ENCODE measurements around the gene TRIO. TPM values are rescaled to one million over a fixed set of nuclear protein-coding genes. Genes with fewer than 3 reads are reported as not detected.

Gene TRIO
- total RNA-seq, 2 experiments from 2014 or later = 6.0 to 6.6 TPM

- no peak overlapping the region for H3K4me3 Mint-ChIP-seq
- CTCF ChIA-PET = no interaction called here
Observed at GRCh38 chr5:14469551-14470377, 326.6 kb downstream of the TRIO start.

GRCh38 chr5:14471507-14471906 lies 328.4 kb downstream of the TRIO start:
- no peaks in the 10 kb centered on the region for H3K4me1 Mint-ChIP-seq (ENCODE audit: low read depth)
- no peaks in the 10 kb centered on the region for H3K27me3 Mint-ChIP-seq
- no peaks in the 10 kb centered on the region for H3K36me3 Mint-ChIP-seq
- no peak overlapping the region for H3K4me3 Mint-ChIP-seq
- no peaks in the 10 kb centered on the region for H3K9me3 Mint-ChIP-seq
- intact Hi-C loops (cut with micrococcal nuclease) = no loop called here
- ChIA-PET CTCF (interaction anchor here (1.2 to 1.5 kb wide), 2 partner anchors 72 to 177 kb away, joined by 3 to 5 read pairs; no protein-coding TSS in a partner anchor), POLR2A (no interaction called here)
- H3K27ac Mint-ChIP-seq = no peak overlapping the region
- DNase-seq = no peak

More at GRCh38 chr5:14469551-14470377, 326.6 kb downstream of the TRIO start:
- no peaks in the 10 kb centered on the region for H3K27me3 Mint-ChIP-seq
- H3K9me3 Mint-ChIP-seq = no peaks in the 10 kb centered on the region
- intact Hi-C loops (cut with micrococcal nuclease) = no loop called here
- H3K27ac Mint-ChIP-seq = no peak overlapping the region
- H3K36me3 Mint-ChIP-seq = no peaks in the 10 kb centered on the region
- POLR2A ChIA-PET = no interaction called here
- DNase-seq = no peak
- H3K4me1 Mint-ChIP-seq (ENCODE audit: low read depth) = no peaks in the 10 kb centered on the region

GRCh38 chr5:14472986-14473567 lies 329.9 kb downstream of the TRIO start:
- no peak overlapping the region for H3K27ac Mint-ChIP-seq
- ChIA-PET CTCF (no interaction called here), POLR2A (no interaction called here)
- H3K9me3 Mint-ChIP-seq = no peaks in the 10 kb centered on the region
- H3K4me1 Mint-ChIP-seq (ENCODE audit: low read depth) = no peaks in the 10 kb centered on the region
- intact Hi-C loops (cut with micrococcal nuclease) = no loop called here
- H3K36me3 Mint-ChIP-seq = no peaks in the 10 kb centered on the region
- H3K4me3 Mint-ChIP-seq = no peak overlapping the region
- DNase-seq = no peak
- no peaks in the 10 kb centered on the region for H3K27me3 Mint-ChIP-seq

GRCh38 chr5:14475045-14475444 lies 331.9 kb downstream of the TRIO start:
- ChIA-PET POLR2A (no interaction called here), CTCF (no interaction called here)
- no peak for DNase-seq
- Mint-ChIP-seq H3K4me1 (ENCODE audit: low read depth) (peaks cover 10% of the 10 kb centered on the region), H3K36me3 (no peaks in the 10 kb centered on the region), H3K4me3 (no peak overlapping the region), H3K9me3 (no peaks in the 10 kb centered on the region), H3K27me3 (peaks cover 1% of the 10 kb centered on the region), H3K27ac (no peak overlapping the region)
- intact Hi-C loops (cut with micrococcal nuclease) = loop anchor here (5.0 kb wide), 1 partner anchor 122 kb away; no protein-coding TSS in a partner anchor

GRCh38 chr5:14476786-14477435 lies 333.8 kb downstream of the TRIO start:
- intact Hi-C loops (cut with micrococcal nuclease) = loop anchor here (5.0 kb wide), 1 partner anchor 120 kb away; no protein-coding TSS in a partner anchor
- ChIA-PET CTCF (interaction anchor here (1.3 kb wide), 1 partner anchor 172 kb away, joined by 4 read pairs; no protein-coding TSS in a partner anchor), POLR2A (no interaction called here)
- Mint-ChIP-seq H3K9me3 (no peaks in the 10 kb centered on the region), H3K36me3 (no peaks in the 10 kb centered on the region), H3K4me3 (no peak overlapping the region), H3K4me1 (ENCODE audit: low read depth) (peaks cover 10% of the 10 kb centered on the region), H3K27me3 (peaks cover 2% of the 10 kb centered on the region), H3K27ac (no peak overlapping the region)
- DNase-seq = no peak

- DNase-seq = no peak
- Mint-ChIP-seq H3K36me3 (no peaks in the 10 kb centered on the region), H3K27me3 (peaks cover 2% of the 10 kb centered on the region), H3K4me1 (ENCODE audit: low read depth) (peaks cover 10% of the 10 kb centered on the region), H3K4me3 (no peak overlapping the region), H3K9me3 (no peaks in the 10 kb centered on the region), H3K27ac (no peak overlapping the region)
- POLR2A ChIA-PET = no interaction called here
- intact Hi-C loops (cut with micrococcal nuclease) = loop anchor here (1.0 to 5.0 kb wide), 2 partner anchors 64 to 118 kb away; no protein-coding TSS in a partner anchor
- CTCF ChIA-PET = interaction anchor here (1.1 to 1.4 kb wide), 2 partner anchors 68 to 169 kb away, joined by 3 read pairs; no protein-coding TSS in a partner anchor
Observed at GRCh38 chr5:14479143-14479696, 336.1 kb downstream of the TRIO start.

- H3K27ac Mint-ChIP-seq = no peak overlapping the region
- POLR2A ChIA-PET = interaction anchor here (1.2 kb wide), 1 partner anchor 44 kb away, joined by 3 read pairs; no protein-coding TSS in a partner anchor
- intact Hi-C loops (cut with micrococcal nuclease) = no loop called here
- DNase-seq = no peak
- CTCF ChIA-PET = no interaction called here
- peaks cover 2% of the 10 kb centered on the region for H3K27me3 Mint-ChIP-seq
- no peaks in the 10 kb centered on the region for H3K36me3 Mint-ChIP-seq
- no peaks in the 10 kb centered on the region for H3K9me3 Mint-ChIP-seq
- peaks cover 14% of the 10 kb centered on the region for H3K4me1 Mint-ChIP-seq (ENCODE audit: low read depth)
- no peak overlapping the region for H3K4me3 Mint-ChIP-seq
Observed at GRCh38 chr5:14481349-14481748, 338.2 kb downstream of the TRIO start.

- intact Hi-C loops (cut with micrococcal nuclease) = no loop called here
- H3K27ac Mint-ChIP-seq = no peak overlapping the region
- CTCF ChIA-PET = no interaction called here
Observed at GRCh38 chr5:14482085-14482484, 338.9 kb downstream of the TRIO start.

GRCh38 chr5:14483504-14484157 lies 340.5 kb downstream of the TRIO start:
- no peak overlapping the region for H3K27ac Mint-ChIP-seq
- no peaks in the 10 kb centered on the region for H3K36me3 Mint-ChIP-seq
- H3K4me3 Mint-ChIP-seq = no peak overlapping the region
- ChIA-PET CTCF (no interaction called here), POLR2A (no interaction called here)
- intact Hi-C loops (cut with micrococcal nuclease) = no loop called here
- no peaks in the 10 kb centered on the region for H3K9me3 Mint-ChIP-seq
- peaks cover 2% of the 10 kb centered on the region for H3K27me3 Mint-ChIP-seq
- DNase-seq = peak; percentile 4
- H3K4me1 Mint-ChIP-seq (ENCODE audit: low read depth) = peaks cover 14% of the 10 kb centered on the region

More at GRCh38 chr5:14482085-14482484, 338.9 kb downstream of the TRIO start:
- H3K36me3 Mint-ChIP-seq = no peaks in the 10 kb centered on the region
- POLR2A ChIA-PET = no interaction called here
- H3K27me3 Mint-ChIP-seq = peaks cover 2% of the 10 kb centered on the region
- no peaks in the 10 kb centered on the region for H3K9me3 Mint-ChIP-seq
- no peak overlapping the region for H3K4me3 Mint-ChIP-seq
- peaks cover 14% of the 10 kb centered on the region for H3K4me1 Mint-ChIP-seq (ENCODE audit: low read depth)
- DNase-seq = no peak

- no peaks in the 10 kb centered on the region for H3K36me3 Mint-ChIP-seq
- H3K27me3 Mint-ChIP-seq = no peaks in the 10 kb centered on the region
- ChIA-PET POLR2A (no interaction called here), CTCF (no interaction called here)
- no peak overlapping the region for H3K4me3 Mint-ChIP-seq
- DNase-seq = no peak
- H3K27ac Mint-ChIP-seq = no peak overlapping the region
- H3K9me3 Mint-ChIP-seq = no peaks in the 10 kb centered on the region
- intact Hi-C loops (cut with micrococcal nuclease) = no loop called here
- H3K4me1 Mint-ChIP-seq (ENCODE audit: low read depth) = peaks cover 4% of the 10 kb centered on the region
Observed at GRCh38 chr5:14486486-14486885, 343.3 kb downstream of the TRIO start.

- ChIA-PET CTCF (no interaction called here), POLR2A (no interaction called here)
- DNase-seq = no peak
- Mint-ChIP-seq H3K36me3 (no peaks in the 10 kb centered on the region), H3K4me3 (no peak overlapping the region), H3K27me3 (no peaks in the 10 kb centered on the region), H3K9me3 (no peaks in the 10 kb centered on the region), H3K4me1 (ENCODE audit: low read depth) (peaks cover 4% of the 10 kb centered on the region), H3K27ac (no peak overlapping the region)
- intact Hi-C loops (cut with micrococcal nuclease) = no loop called here
Observed at GRCh38 chr5:14486996-14487896, 344.1 kb downstream of the TRIO start.

Data from activated CD4-positive, alpha-beta memory T cell treated with anti-CD3 and anti-CD28 coated beads for 36 hours (primary cell).